Measurements from ENCODE around the gene USH2A.
"Not testable (repeated sequence)": the region's sequence is repeated elsewhere in the genome, so short reads cannot be mapped to it uniquely, and the experiment has no call there.

USH2A gene

DNA sequence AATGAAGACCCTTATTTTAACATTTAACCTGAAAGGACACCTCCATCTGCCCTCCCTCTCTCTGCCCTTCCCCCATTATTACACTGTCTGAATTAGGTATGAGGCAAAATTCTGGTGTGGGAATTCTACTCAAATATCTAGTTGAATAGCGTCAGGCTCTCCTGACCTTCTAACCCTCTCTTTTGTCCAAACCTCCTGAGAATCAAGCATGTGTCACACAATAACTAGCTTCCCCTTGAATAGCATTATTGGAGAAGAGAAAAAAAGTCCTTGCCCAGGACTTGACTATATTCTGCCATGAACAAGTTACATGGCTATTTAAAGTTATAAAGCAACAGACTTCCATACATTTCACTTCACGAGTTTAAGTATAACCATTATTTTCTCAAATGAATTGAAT is 35.5 kb downstream of the USH2A start:
- no peak for DNase-seq

DNA sequence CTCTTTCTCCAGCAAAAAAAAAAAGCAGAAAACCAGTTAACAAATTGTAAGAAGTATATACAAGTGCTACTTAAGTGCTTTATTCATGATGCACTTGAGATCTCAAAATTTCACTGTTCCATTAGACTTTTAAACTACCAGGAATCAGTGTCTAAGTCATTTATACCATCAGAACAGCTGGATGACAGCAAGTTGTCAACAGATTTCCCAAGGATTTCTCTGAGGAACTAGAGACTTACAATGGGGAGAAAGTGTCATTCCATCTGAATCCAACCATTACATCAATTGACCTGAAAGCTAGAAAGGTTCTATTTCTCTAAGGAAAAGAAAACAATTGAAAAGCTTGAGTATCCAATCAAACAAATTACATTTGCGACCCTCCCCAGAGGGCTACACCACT is 43.8 kb downstream of the USH2A start:
- DNase-seq: no peak

DNA sequence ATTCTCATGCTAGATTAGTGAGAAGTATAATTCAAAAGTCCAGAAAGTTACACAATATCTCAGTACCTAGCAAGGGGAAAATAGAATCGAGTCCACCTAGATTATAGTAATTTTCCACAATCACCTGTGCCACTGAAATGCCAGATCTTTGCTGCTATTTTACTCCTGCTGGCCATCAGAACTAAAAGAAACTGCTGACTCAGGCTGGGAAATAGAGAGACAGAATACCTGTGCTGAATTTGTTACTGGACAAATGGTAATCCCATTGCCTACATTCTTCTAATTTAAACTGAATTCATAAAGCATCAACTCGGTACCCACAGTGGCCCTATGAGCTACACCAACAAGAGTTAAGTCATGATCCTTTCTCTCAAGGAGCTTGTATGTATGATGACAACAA is 55.0 kb downstream of the USH2A start:
- DNase-seq: no peak

DNA sequence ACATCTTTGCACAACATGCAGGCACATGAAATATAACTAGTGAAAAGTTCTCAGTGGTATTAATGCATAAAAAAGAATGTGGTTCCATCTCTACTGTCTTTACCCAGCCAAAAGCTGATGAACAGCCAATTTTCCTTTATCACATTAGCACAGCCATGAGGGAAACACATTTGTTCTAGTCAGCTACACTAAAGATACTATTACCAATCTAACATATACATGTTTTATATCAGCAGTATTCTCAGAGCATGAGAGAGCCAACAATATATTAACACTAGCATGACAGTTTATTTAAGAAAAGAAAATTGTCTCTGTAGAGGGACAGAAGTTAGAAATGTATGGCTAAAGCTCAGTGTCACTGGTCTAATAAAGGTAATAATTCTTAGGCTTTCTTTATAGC is 56.3 kb downstream of the USH2A start:
- no peak for DNase-seq

DNA sequence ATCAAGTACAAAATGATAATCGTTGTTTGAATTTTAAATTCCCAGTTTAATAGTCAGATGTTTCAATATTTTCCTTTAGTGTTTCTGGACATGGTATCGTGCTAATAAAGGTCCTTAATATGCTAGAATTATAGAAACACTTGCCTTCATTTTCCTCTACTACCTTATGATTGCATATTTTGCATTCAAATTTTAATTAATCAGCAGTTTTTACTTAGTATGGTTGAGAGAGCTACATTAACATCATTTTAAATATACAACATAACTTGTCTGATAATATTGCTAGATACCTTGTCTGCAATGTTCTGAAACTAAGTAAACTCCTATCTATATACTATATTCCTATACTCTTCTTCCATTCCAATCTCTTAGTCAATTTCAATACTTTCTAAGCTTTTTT is 66.3 kb downstream of the USH2A start:
- no peak for DNase-seq

DNA sequence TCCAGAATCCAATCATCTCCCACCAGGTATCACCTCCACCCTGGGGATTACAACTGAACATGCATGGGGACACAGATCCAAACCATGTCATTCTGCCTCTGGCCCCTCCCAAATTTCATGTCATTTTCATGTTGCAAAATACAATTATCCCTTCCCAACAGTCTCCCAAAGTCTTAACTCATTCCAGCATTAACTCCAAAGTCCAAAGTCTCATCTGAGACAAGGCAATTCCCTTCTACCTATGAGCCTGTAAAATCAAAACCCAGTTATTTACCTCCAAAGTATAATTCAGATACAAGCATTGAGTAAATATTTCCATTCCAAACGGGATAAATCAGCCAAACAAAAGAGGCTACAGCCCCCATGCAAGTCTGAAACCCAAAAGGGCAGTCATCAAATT is 73.1 kb downstream of the USH2A start:
- no peak for DNase-seq

DNA sequence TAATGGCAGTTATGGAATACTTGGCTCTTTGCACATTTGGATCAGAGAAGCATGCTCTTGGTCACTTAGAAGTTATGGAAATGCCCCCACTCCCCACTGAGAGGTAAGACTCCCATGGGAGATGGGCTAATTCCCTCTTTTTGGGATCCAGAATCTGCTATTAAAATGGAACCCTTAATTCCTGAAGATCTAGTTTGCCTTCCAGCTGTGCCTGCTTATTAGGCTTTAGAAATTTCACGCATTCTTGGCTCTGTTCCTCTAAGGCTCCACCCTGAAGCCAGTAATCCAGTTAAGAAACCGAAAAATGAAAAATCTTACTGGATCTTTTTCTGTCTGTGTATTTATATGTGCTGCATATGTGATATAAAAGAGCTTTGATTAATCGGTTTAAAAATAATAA is 76.7 kb downstream of the USH2A start:
- DNase-seq: no peak

DNA sequence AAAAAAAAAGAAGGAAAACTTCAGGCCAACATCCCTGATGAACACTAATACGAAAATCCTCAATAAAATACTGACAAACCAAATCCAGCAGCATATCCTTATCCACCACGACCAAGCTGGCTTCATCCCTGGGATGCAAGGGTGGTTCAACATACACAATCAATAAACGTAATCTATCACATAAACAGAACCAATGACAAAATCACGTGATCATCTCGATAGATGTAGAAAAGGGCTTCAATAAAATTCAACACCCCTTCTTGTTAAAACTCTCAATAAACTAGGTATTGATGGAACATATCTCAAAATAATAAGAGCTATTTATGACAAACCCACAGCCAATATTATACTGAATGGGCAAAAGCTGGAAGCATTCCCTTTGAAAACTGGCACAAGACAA is 82.7 kb downstream of the USH2A start:
- DNase-seq: not testable (repeated sequence)

DNA sequence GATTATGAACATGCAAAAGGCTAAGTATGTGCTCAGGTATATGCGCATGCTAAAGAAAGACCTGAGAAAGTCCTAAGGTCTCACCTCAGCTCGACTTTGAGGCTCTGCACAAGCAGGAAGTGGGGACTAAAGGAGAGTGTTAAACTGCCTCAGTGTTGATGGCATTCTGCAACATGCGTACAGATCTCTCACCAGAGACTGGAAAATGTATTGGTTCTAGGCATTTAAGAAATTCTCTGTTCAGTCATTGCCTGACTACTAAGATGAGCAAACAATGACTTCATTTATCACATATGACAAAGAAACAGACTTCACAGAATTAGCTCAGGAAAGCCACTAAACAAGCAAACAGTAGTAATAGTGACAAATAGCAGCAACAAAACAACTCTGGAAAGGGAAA is 90.8 kb downstream of the USH2A start:
- no peak for DNase-seq

DNA sequence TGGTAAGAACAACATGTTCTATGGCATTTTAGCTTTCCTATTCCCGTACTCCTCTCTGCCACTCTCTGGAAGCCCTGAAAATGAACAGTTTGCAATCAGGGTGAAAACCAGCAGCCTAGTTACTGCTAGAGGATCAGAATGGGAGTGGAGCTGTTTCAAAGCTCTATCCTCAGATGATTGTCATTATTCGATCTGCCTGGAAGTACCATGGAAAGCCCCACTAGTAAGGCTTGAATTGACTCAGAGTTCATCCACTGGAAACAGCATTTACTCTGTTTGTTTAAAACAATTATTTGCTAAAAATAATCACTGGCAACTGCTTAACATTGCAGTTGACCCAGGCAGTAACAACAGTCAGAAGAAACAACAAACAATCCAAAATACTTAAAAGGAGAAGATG is 91.2 kb downstream of the USH2A start:
- DNase-seq: no peak

DNA sequence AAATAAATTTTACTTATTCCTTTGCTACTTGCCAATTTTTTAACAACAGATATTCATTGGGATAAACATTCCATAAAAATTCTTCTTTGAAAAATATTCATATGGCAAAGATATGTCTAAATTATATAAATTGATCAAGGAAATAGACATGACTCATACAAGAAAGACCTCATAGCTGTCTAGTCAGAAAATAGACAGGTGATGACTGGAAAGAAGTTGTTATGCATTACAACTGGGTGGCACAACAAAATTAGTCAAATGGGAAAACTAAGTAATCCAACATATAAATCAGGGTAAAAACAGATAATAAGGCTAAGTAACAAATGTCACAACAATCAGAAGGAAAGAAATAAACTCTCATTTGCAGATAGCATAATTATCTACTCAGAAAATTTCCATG is 92.0 kb downstream of the USH2A start:
- no peak for DNase-seq

DNA sequence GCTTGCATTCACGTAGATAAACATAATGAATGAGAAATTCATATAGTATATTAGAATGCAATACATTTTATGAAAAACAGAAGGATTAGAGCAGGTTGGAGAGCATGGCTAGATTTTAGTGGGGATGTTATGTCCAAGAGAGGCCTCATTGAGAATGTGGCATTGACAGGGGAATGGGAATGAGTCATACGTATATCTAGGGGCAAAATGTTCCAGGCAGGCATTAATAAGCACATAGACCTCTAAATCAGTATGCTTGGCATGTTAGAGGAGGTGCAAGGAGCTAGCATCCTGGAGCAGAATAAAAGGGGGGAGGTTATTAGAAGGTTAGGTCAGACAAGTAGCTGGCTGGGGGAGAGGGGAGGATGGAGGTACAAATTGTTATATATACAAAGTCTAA is 93.0 kb downstream of the USH2A start:
- DNase-seq: no peak

DNA sequence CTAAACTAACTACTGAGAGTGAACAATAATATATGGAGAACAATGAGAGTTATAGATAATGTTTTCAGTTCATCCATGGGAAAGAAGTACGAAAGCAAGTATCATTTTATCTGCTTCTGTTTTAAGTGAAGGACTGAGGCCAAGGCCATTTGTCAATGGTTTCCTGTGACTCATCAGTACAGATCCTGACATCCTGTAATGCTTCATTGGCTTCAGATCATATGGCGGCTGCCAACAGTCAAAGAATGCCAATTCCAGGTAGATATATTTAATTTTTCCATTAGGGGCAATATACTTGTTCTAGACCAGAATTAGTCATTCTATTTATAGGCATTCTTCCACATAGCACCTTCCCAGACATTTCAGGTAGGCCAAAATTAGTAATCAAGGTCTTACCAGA is 97.3 kb downstream of the USH2A start:
- no peak for DNase-seq

DNA sequence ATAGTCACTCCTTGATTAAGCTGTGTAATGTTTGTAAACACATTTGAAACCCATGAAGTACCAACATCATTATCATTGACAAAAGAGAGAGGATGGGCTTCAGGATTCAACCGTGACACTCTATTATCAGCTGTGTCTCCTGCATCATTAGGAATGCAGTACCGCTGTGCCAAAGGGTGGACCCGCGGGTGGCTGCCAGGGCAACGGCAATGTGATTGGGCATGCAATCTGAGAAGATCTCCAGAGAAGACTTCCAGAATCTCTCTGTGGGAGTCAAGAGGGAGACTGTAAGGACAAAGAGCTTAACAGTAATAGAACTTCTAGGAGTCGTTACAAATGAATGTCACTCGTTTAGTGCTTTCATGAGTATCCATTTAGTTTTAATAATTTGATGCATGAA is 97.9 kb downstream of the USH2A start:
- DNase-seq: no peak

DNA sequence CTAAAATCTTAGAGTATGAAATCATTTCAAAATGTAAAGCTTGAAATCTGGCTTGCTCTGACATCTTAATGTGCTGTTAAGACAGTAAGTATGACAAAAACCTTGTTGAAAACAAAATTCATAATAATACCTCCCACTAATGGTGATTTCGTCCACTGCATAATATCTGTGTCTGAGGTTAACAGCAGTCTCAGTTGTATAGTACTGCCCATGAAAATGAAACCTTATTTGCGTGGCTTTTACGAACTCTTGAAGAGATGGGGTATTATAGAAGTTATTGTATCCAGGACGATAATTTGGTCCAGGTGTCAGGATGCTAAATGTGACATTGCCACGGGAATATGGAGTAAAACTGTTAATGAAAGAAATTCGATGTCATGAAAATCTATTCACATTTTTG is 99.9 kb downstream of the USH2A start:
- no peak for DNase-seq

DNA sequence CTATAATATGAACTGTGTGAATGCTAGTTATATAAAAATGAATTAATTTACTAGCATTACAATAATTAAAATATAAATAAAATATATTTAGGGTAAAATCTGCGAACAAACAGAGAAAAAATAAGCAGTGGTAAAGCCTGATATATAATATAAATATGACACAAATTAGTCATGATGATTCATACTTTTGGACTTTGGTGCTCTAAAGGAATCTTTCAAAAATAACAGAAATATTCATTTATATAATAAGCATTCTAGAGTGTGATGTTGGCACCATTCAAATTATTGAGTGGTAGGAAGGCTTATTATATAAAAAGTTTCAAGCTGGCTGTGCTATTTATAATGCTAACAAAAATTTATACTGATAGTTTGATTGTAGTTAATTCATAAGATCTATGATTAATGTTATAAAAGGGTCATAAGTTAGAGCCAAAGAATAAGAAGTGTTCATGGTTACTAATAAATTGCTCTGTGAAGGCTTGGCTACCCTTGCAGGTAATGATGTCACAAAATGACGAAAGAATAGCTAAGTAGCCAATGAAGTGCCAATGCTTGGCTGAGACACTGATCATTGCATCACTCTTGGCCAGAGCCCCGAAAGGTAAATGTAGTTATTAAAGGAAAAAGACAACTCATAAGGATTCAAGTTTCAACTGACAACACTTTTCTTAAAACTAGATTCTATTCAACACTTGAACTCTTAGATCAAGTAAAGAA is 108.7 kb downstream of the USH2A start:
- no peak for DNase-seq

DNA sequence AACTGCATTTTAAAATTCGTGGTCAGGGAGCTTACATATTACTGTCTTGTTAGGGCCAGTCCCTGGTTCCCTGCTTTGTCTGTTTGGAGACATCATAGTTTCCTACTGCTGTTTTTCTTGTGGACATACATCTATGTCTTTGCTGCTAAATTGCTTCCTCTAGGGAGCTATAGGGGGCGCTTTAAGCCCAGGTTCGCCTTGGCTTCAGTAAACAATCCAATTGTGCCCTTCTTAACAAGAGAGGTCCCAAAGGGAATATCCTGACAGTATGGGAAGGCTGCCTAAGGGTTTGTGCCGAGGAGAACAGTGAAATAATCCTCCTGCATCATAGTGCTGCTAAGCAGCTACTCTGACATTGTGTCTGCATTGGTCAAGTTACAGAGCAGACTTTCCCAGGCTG is 112.5 kb downstream of the USH2A start:
- DNase-seq: no peak

DNA sequence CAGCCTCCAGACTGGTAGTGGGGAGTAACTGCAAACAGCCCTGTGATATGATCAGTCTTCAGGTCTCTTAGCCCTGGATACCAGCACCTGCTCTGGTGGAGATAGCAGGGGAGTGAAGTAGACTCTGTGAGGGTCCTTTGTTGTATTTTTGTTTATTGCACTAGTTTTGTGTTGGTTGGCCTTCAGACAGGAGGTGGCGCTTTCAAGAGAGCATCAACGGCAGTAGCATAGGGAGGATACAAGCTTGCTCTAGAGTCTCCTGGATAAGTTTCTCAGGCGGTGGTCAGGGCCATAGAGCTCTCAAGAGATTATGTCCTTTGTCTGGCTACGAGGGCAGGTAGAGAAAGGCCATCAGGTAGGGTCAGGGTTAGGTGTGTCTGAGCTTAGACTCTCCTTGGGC is 116.4 kb downstream of the USH2A start:
- DNase-seq: no peak

DNA sequence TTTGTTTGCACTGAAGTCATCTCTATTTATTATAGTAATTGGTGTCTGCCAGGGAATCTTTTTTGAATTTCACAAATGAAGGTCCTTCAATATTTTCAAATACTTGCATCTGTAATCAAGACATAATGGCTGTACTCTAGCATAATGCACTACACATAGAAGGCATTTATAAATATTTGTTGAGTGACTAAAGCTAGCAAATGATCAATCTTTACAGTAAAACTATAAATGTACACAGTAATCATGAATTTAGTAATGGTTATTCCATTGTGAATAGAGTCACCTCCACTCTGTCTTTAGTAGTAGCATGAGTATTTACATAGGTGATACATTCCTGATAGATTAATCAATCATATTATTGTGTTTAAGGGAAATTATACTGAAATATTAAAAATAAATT is 119.6 kb downstream of the USH2A start:
- no peak for DNase-seq

DNA sequence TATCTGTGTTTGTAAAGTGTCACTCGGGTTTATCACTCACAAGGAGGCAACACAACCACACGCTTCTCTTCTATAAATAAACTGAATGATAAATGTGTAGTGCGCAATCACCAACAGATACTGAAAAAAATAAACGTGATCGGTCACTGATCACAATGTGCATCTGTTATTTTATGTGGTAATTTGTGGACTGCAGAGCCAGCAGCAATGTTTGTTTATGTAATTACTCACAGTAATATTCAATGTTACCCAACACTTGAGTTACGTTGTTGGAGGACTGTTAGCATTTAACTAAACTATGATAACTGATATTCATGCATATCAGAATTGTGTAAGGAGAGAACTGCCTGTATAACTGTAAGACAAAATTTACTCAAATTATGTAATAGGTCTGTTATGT is 129.6 kb downstream of the USH2A start:
- DNase-seq: no peak

DNA sequence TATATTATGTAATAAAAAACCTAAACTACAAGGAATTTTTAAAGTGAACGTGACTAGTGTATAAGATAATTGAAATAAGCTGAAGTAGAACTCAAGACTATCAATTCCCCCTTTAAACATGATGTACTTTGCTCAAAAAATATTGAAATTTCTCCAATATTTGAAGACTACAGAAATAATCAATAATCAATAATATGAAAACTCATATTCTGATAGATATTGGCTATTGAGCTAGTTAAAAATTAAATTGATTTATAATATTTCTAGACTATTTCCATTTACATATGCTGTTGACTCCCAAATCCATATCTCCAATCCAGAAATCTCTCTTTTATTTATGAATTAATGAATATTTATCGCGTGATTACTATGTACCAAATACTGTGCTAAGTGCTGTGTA is 133.2 kb downstream of the USH2A start:
- DNase-seq: no peak

DNA sequence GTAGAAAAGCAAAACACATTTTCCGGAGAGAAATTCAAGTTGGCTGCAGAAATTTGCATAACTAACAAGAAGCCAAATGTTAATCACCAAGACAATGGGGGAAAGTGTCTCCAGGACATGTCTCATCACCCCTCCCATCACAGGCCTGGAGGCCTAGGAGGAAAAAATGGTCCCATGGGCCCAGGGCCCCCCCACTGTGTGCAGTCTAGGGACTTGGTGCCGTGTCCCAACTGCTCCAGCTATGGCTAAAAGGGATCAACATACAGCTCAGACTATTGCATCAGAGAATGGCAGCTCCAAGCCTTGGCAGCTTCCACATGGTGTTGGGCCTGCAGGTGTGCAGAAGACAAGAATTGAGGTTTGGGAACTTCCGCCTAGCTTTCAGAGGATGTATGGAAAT is 138.2 kb downstream of the USH2A start:
- DNase-seq: no peak

DNA sequence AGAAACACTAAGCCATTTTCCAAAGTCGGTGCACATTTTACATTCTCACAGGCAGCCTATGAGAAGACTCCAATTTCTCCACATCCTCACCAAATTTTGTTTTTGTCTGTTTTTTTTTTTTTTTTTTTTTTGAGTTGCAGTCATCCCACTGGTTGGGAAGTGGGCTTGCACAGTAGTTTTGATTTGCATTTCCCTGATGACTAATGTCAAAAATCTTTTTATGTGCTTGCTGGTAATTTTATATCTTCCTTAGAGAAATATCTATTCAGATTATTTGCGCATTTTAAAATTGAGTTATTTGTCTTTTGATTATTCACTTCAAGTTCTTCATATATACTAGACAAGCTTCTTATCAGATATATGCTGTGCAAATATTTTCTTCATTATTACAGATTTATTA is 141.5 kb downstream of the USH2A start:
- DNase-seq: no peak

DNA sequence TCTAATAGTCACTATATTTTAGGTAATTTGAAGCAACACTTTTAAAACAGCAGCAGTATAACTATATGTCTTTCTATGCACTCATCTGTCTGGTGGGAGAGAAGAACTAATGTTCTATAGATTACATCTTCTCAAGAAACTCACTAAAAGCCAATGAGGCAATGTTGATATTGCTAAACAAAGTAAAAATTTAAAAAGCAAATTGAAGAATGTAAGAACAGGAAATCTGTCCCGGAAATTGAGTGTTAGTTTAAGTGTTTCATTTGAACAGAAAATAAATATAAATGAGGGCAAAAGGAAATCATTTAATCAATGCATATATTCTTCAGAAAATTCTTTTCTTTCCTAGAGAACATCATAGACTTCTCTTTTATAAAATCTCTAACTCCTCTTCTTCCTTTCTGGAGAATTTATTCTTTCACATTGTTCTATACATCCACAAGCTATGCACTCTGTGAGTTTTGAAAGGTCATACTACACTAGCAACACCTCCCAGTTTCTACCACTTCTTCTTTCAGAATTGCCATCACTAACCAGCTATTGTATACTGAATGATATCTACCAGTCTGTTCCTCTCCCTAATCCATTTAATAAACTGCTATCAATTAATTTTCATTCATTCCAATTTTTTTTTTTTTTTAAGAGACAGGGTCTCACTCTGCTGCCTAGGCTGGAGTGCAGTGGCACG is 153.0 kb downstream of the USH2A start:
- DNase-seq: no peak

DNA sequence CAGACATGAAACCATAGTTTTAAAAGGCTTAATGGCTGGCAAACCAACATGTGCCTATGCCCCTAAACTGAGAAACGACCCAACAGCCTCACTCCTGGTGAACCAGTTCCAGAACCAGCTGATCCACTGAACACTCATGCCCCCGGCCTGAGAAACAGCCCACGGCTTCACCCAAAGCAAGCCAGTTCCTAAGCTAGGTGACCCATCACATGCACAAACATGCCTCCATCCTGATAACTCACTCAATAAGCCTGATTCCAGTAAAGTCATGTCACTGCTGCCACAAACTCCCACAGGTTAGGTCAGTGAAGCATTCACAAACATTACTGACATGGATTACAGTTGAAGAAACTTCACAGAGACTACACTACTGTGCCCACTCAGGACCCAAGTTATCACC is 161.6 kb downstream of the USH2A start:
- DNase-seq: no peak

Data from NCI-H510A treated with DMSO at 0.1 percent for 48 hours (cell line).